ENCODE data around the gene NARF. TPM values are rescaled to one million over a fixed set of nuclear protein-coding genes. Genes with fewer than 3 reads are reported as not detected.

Gene NARF
- total and polyA plus RNA-seq, 2 of the 8 experiments (the other 6 are each of a cell fraction or from before 2014, with no cell fraction given), result 97.4 to 131 TPM

GRCh38 chr17:82458885-82459424 is 414 bp downstream of the NARF start (continued):
- no peak for TF ChIP-seq NANOG (IDR thresholded peaks at IDR 0.05; ENCODE audit: insufficient read depth, low read depth, low read length, poor library complexity, severe bottlenecking)
- TF ChIP-seq TEAD4 (IDR thresholded peaks at IDR 0.05; ENCODE audit: low read depth, low read length), result no peak
- peak; percentile 43 for TF ChIP-seq SAP30 (IDR thresholded peaks at IDR 0.05; ENCODE audit: insufficient read depth, insufficient replicate concordance, low read length)
- TF ChIP-seq SUZ12 (IDR thresholded peaks at IDR 0.05; ENCODE audit: low read length), result no peak
- TF ChIP-seq BACH1 (IDR thresholded peaks at IDR 0.05; ENCODE audit: low read length), result peak; percentile 21; the same call in 1 of the 2 replicates
- no peak for TF ChIP-seq CBX8 (IDR thresholded peaks at IDR 0.05; ENCODE audit: borderline replicate concordance, low read depth, low read length)
- no peak for TF ChIP-seq POU5F1 (IDR thresholded peaks at IDR 0.05; ENCODE audit: low read depth, low read length)
- TF ChIP-seq RXRA (IDR thresholded peaks at IDR 0.05; ENCODE audit: insufficient read depth, low read depth, low read length), result no peak
- TF ChIP-seq POLR2A (IDR thresholded peaks at IDR 0.05; ENCODE audit: control extremely low read depth in 1 of 2, low read depth in 2 of 2, low read length in 2 of 2), result no peak
- no peak for TF ChIP-seq TAF7 (optimal IDR thresholded peaks at IDR 0.05; ENCODE audit: borderline replicate concordance, low read depth, low read length)
- TF ChIP-seq CTBP2 (IDR thresholded peaks at IDR 0.05; ENCODE audit: borderline replicate concordance, insufficient read depth, insufficient read length, low read length), result peak; percentile 12
- no peak for TF ChIP-seq SRF (IDR thresholded peaks at IDR 0.05; ENCODE audit: low read depth, low read length)
- 0 out of 4 replicates have a peak, but pooled peaks of 1 of the 2 experiments have one; percentile 55 for TF ChIP-seq SIN3A (conservative IDR thresholded peaks at IDR 0.05 in 1 of 2, IDR thresholded peaks at IDR 0.05 in 1 of 2; ENCODE audit: low read depth in 1 of 2, low read length in 2 of 2)
